ENCODE measurements around the gene UCN2. TPM values are rescaled to one million over a fixed set of nuclear protein-coding genes. Genes with fewer than 3 reads are reported as not detected.
A peak's percentile ranks its signal among the peaks of the same experiment; 100 is the strongest.

Gene UCN2
- total RNA-seq, 2 experiments from 2014 or later = not detected

- Mint-ChIP-seq H3K9me3 (no peaks in the 10 kb centered on the region), H3K27ac (no peak overlapping the region), H3K36me3 (ENCODE audit: low read depth) (peaks cover 5% of the 10 kb centered on the region), H3K27me3 (no peaks in the 10 kb centered on the region), H3K4me3 (no peak overlapping the region), H3K4me1 (ENCODE audit: low read depth) (peaks cover 36% of the 10 kb centered on the region)
- DNase-seq = peak; percentile 66
- POLR2A ChIA-PET = no interaction called here
- ATAC-seq = no peak
- intact Hi-C loops (cut with micrococcal nuclease) = no loop called here
- CTCF ChIA-PET = interaction anchor here (0.9 to 11.3 kb wide), 4 partner anchors 16 to 125 kb away, joined by 3 to 116 read pairs (median 4); no protein-coding TSS in a partner anchor
- TF ChIP-seq CTCF (IDR thresholded peaks at IDR 0.05) = no peak
Observed at GRCh38 chr3:48561045-48561736, 2.4 kb downstream of the UCN2 start.

GRCh38 chr3:48560648-48561018 is 2.9 kb downstream of the UCN2 start:
- POLR2A ChIA-PET = no interaction called here
- no peak overlapping the region for H3K27ac Mint-ChIP-seq
- H3K4me3 Mint-ChIP-seq = no peak overlapping the region
- CTCF ChIA-PET = interaction anchor here (0.9 to 11.3 kb wide), 6 partner anchors 15 to 160 kb away, joined by 3 to 116 read pairs (median 12); no protein-coding TSS in a partner anchor
- DNase-seq = no peak
- no peaks in the 10 kb centered on the region for H3K9me3 Mint-ChIP-seq
- TF ChIP-seq CTCF (IDR thresholded peaks at IDR 0.05) = no peak
- ATAC-seq = no peak
- H3K36me3 Mint-ChIP-seq (ENCODE audit: low read depth) = peaks cover 10% of the 10 kb centered on the region
- H3K27me3 Mint-ChIP-seq = no peaks in the 10 kb centered on the region
- intact Hi-C loops (cut with micrococcal nuclease) = no loop called here
- peaks cover 34% of the 10 kb centered on the region for H3K4me1 Mint-ChIP-seq (ENCODE audit: low read depth)

GRCh38 chr3:48558493-48559134 is 5.0 kb downstream of the UCN2 start:
- intact Hi-C loops (cut with micrococcal nuclease) = no loop called here
- peaks cover 37% of the 10 kb centered on the region for H3K4me1 Mint-ChIP-seq (ENCODE audit: low read depth)
- CTCF ChIA-PET = interaction anchor here (0.9 to 11.3 kb wide), 22 partner anchors 9 to 158 kb away, joined by 3 to 116 read pairs (median 4); partner anchors contain the start of genes ATRIP, CCDC51, NCKIPSD and SLC26A6
- no peak for DNase-seq
- H3K36me3 Mint-ChIP-seq (ENCODE audit: low read depth) = peaks cover 25% of the 10 kb centered on the region
- H3K27ac Mint-ChIP-seq = peak overlapping the region; percentile 17
- POLR2A ChIA-PET = interaction anchor here (1.0 to 2.4 kb wide), 7 partner anchors 38 to 119 kb away, joined by 3 to 12 read pairs (median 3); partner anchors contain the start of genes CCDC51 and TMA7
- no peaks in the 10 kb centered on the region for H3K9me3 Mint-ChIP-seq
- ATAC-seq = no peak
- no peaks in the 10 kb centered on the region for H3K27me3 Mint-ChIP-seq
- no peak for TF ChIP-seq CTCF (IDR thresholded peaks at IDR 0.05)
- no peak overlapping the region for H3K4me3 Mint-ChIP-seq

- ChIA-PET POLR2A (interaction anchor here (0.6 to 2.4 kb wide), 12 partner anchors 9 to 288 kb away, joined by 3 to 12 read pairs (median 3); partner anchors contain the start of genes CCDC51, NME6, SLC26A6 and TMA7), CTCF (interaction anchor here (0.8 to 11.3 kb wide), 15 partner anchors 10 to 181 kb away, joined by 3 to 116 read pairs (median 4); partner anchors contain the start of genes CELSR3 and SLC26A6)
- intact Hi-C loops (cut with micrococcal nuclease) = no loop called here
- peak; percentile 100 for DNase-seq
- no peaks in the 10 kb centered on the region for H3K27me3 Mint-ChIP-seq
- TF ChIP-seq CTCF (IDR thresholded peaks at IDR 0.05) = no peak
- peak; percentile 89 for ATAC-seq
- peak within 1 kb of the TSS; percentile 89 for H3K4me3 Mint-ChIP-seq
- H3K9me3 Mint-ChIP-seq = no peaks in the 10 kb centered on the region
- peaks cover 34% of the 10 kb centered on the region for H3K4me1 Mint-ChIP-seq (ENCODE audit: low read depth)
- peaks cover 32% of the 10 kb centered on the region for H3K36me3 Mint-ChIP-seq (ENCODE audit: low read depth)
- H3K27ac Mint-ChIP-seq = peak within 1 kb of the TSS; percentile 93
Observed at GRCh38 chr3:48556796-48557626, 6.6 kb downstream of the UCN2 start, which contains the start of gene PFKFB4. PFKFB4 (minus strand) TSS chr3:48556803; CDS start chr3:48556777, 26 bp downstream.
